HepG2 (cell line): Measurements from ENCODE around the gene CD44. TPM values are rescaled to one million over a fixed set of nuclear protein-coding genes. Genes with fewer than 3 reads are reported as not detected.

Source experiments
- ATAC-seq: fragments of 200-7000 bp; cut with Tn5 transposase; 3 replicates; pipeline ENCODE4 v1.9.1; 2020; ENCODE audit warnings: mild to moderate bottlenecking, moderate library complexity
- BruUV-seq: library from RNA; stranded (reverse); fragments of 400-500 nt; replicated peaks from 2 replicates; lab custom pipeline; 2021; lab: Mats Ljungman, UMichigan
- CTCF ChIA-PET: fragments of 300-600 bp; formaldehyde crosslinking; extraction: SDS; loops from one replicate; lab custom pipeline; 2021; ENCODE audit warnings: low total read pairs, inconsistent platforms, low intra/inter-chr PET ratio; lab: Yijun Ruan, JAX
- POLR2A ChIA-PET: fragments of 350-600 bp; sonication (Branson Sonifier 250); formaldehyde crosslinking; loops from one replicate; lab custom pipeline; 2020; ENCODE audit warnings: antibody characterized with exemption, inconsistent platforms; lab: Yijun Ruan, JAX
- DNase-seq: peaks from one replicate; pipeline ENCODE4 v3.0.0-alpha.2; 2015; ENCODE audit warnings: low spot score
- FAIRE-seq: peaks from 3 replicates; lab custom pipeline; 2011; peaks lifted over from hg19 to GRCh38; lab: Jason Lieb, UNC
- H2AFZ ChIP-seq: one replicate; pipeline ENCODE4 v1.6.1; 2011; ENCODE audit warnings: low read length, inconsistent platforms
- H3K27ac ChIP-seq: fragments of 300-600 bp; 3 replicates; pipeline ENCODE4 v1.8.0; 2011; ENCODE audit warnings: mixed run types, mild to moderate bottlenecking, mixed read lengths, low read length, inconsistent platforms; ENCODE audit not compliant: insufficient read depth; ENCODE audit errors: extremely low read length
- H3K27me3 ChIP-seq, 2 experiments: fragments of 200-600 bp in 1 of 2; 2 replicates in 1 of 2; 3 replicates in 1 of 2; pipeline versions ENCODE4 v1.6.0 to v1.8.0; 2011; ENCODE audit warnings: low read length in 2 of 2, mild to moderate bottlenecking in 2 of 2, moderate library complexity in 2 of 2, inconsistent platforms in 1 of 2; ENCODE audit not compliant: insufficient read depth in 2 of 2, control insufficient read depth in 1 of 2
- H3K36me3 ChIP-seq, 2 experiments: fragments of 200-600 bp in 1 of 2; replicated peaks in 1 of 2; 2 replicates in 1 of 2; 3 replicates in 1 of 2; pipeline versions ENCODE4 v1.5.1 to v1.8.0; 2011; ENCODE audit warnings: low read length in 2 of 2, inconsistent platforms in 1 of 2; ENCODE audit not compliant: insufficient read depth in 2 of 2, control insufficient read depth in 1 of 2
- H3K4me1 ChIP-seq: 2 replicates; pipeline ENCODE4 v1.5.1; 2012; ENCODE audit warnings: low read length, inconsistent platforms; ENCODE audit not compliant: insufficient read depth
- H3K4me2 ChIP-seq: 2 replicates; pipeline ENCODE4 v1.6.0; 2011; ENCODE audit warnings: low read depth, low read length, inconsistent platforms
- H3K4me3 ChIP-seq, 3 experiments: fragments of 200-600 bp in 1 of 3; sonication (generic), shearing (Covaris generic) in 1 of 3; replicated peaks in 1 of 3; 2 replicates each; pipeline ENCODE4 v1.5.1; 2011 to 2016; ENCODE audit warnings: low read length in 3 of 3, inconsistent platforms in 2 of 3, low read depth in 2 of 3, mild to moderate bottlenecking in 2 of 3, control low read depth in 1 of 3, mixed read lengths in 1 of 3; ENCODE audit not compliant: insufficient read depth in 1 of 3
- H3K79me2 ChIP-seq: one replicate; pipeline ENCODE4 v1.6.1; 2011; ENCODE audit warnings: low read length, inconsistent platforms; ENCODE audit not compliant: insufficient read depth
- H3K9ac ChIP-seq: 2 replicates; pipeline ENCODE4 v1.6.0; 2011; ENCODE audit warnings: mild to moderate bottlenecking, low read depth, low read length, inconsistent platforms; ENCODE audit not compliant: insufficient read depth
- H3K9me3 ChIP-seq: 2 replicates; pipeline ENCODE4 v1.5.1; 2012; ENCODE audit warnings: mild to moderate bottlenecking, low read length
- H4K20me1 ChIP-seq: 2 replicates; pipeline ENCODE4 v1.6.0; 2011; ENCODE audit warnings: inconsistent platforms, mild to moderate bottlenecking, low read length, moderate library complexity; ENCODE audit not compliant: insufficient read depth
- CHD4 ChIP-seq: fragments of 200-600 bp; sonication (generic); IDR thresholded peaks from 2 replicates; pipeline ENCODE4 v1.7.0; 2017; ENCODE audit warnings: mild to moderate bottlenecking, low read length, borderline replicate concordance
- DZIP1 ChIP-seq: sonication (generic); formaldehyde crosslinking; IDR thresholded peaks from 2 replicates; pipeline ENCODE4 v1.5.0; 2020; ENCODE audit warnings: mild to moderate bottlenecking, missing genetic modification reagents
- HOMEZ ChIP-seq: IDR thresholded peaks from 2 replicates; pipeline ENCODE4 v1.6.1; 2016; ENCODE audit warnings: low read depth
- MAFG ChIP-seq: sonication (generic); formaldehyde crosslinking; IDR thresholded peaks from 2 replicates; pipeline ENCODE4 v1.5.1; 2020; ENCODE audit warnings: mild to moderate bottlenecking, missing genetic modification reagents
- NFIC ChIP-seq: IDR thresholded peaks from 2 replicates; pipeline ENCODE4 v1.6.1; 2012; ENCODE audit warnings: mild to moderate bottlenecking, low read length, inconsistent platforms
- SALL1 ChIP-seq: sonication (generic); formaldehyde crosslinking; IDR thresholded peaks from 2 replicates; pipeline ENCODE4 v1.8.0; 2022; ENCODE audit warnings: mild to moderate bottlenecking, missing genetic modification reagents
- SUZ12 ChIP-seq: fragments of 150-350 bp; IDR thresholded peaks from 2 replicates; pipeline ENCODE4 v1.6.1; 2014; ENCODE audit warnings: low read depth, low read length
- in situ Hi-C: cut with HindIII; loops from 2 replicates; pipeline ENCODE4 v1.10.0; 2017; ENCODE audit warnings: low pct_unique_long_range_greater_than_20kb; ENCODE audit not compliant: extremely low pct_ligation_motif_present
- intact Hi-C: fragments of 100-400 bp; cut with micrococcal nuclease; formaldehyde crosslinking; loops from one replicate; pipeline ENCODE4 v1.10.0; 2022; ENCODE audit not compliant: unreplicated experiment
- polyA plus RNA-seq, 8 experiments: library from polyadenylated mRNA; depleted of rRNA in 3 of 8; stranded (reverse) in 7 of 8; unstranded in 1 of 8; fragments of >200 nt; fragmentation: Illumina TruSeq in 4 of 8; extraction: Trizol in 4 of 8; gene quantifications; 2 replicates each; pipeline versions ENCODE4 v1.2.1 to v1.2.3, GENCODE V29; 2011 to 2016; ENCODE audit warnings: low read depth in 4 of 8, missing spikeins in 1 of 8, mixed read lengths in 1 of 8; ENCODE audit not compliant: insufficient read depth in 1 of 8
- total RNA-seq, 5 experiments: library from RNA; depleted of rRNA; stranded (reverse); fragments of >200 nt; fragmentation: Illumina TruSeq; extraction: Trizol; gene quantifications; 2 replicates each; pipeline ENCODE4 v1.2.3, GENCODE V29; 2016; ENCODE audit warnings: low read depth in 1 of 5

The CD44 gene
- total and polyA plus RNA-seq, 2 of the 13 experiments (the other 11 are each of a cell fraction or from before 2014, with no cell fraction given) = 0.02 to 0.11 TPM

GRCh38 chr11:35262056-35262455 is 123.1 kb downstream of the CD44 start (continued):
- TF ChIP-seq NFIC (no peak), SUZ12 (no peak), HOMEZ (no peak), MAFG (CRISPR knock-in tag) (no peak), CHD4 (no peak)

- intact Hi-C loops = no loop called here
- CTCF ChIA-PET = no interaction called here
These were observed 123.8 kb downstream of the CD44 start for GRCh38 chr11:35262735-35263134.

More at GRCh38 chr11:35262735-35263134, 123.8 kb downstream of the CD44 start:
- no peaks in the 10 kb centered on the region for H4K20me1 ChIP-seq
- no peaks in the 10 kb centered on the region for H3K79me2 ChIP-seq
- no peaks in the 10 kb centered on the region for H3K4me1 ChIP-seq
- H3K27ac ChIP-seq = no peak overlapping the region
- H3K4me2 ChIP-seq = no peak overlapping the region
- in situ Hi-C loops = no loop called here
- no peak overlapping the region for H3K4me3 ChIP-seq
- no peak overlapping the region for H2AFZ ChIP-seq
- ATAC-seq (no peak), FAIRE-seq (no peak), DNase-seq (no peak)
- TF ChIP-seq DZIP1 = no peak
- TF ChIP-seq SALL1 (CRISPR knock-in tag) = no peak
- H3K9ac ChIP-seq = no peak overlapping the region
- POLR2A ChIA-PET = no interaction called here
- no TSS peak for BruUV-seq
- H3K36me3 ChIP-seq = peaks cover 0 to 5% of the 10 kb centered on the region in 2 experiments; a peak in 2 of 5 replicates
- no peaks in the 10 kb centered on the region for H3K27me3 ChIP-seq
- H3K9me3 ChIP-seq = no peaks in the 10 kb centered on the region
